ENCODE data around the gene AXDND1. TPM values are rescaled to one million over a fixed set of nuclear protein-coding genes. Genes with fewer than 3 reads are reported as not detected.

Gene AXDND1
- polyA plus RNA-seq, 1 donor (not counting 4 experiments of a cell fraction or from before 2014, with no cell fraction given) = 0.04 TPM

DNA sequence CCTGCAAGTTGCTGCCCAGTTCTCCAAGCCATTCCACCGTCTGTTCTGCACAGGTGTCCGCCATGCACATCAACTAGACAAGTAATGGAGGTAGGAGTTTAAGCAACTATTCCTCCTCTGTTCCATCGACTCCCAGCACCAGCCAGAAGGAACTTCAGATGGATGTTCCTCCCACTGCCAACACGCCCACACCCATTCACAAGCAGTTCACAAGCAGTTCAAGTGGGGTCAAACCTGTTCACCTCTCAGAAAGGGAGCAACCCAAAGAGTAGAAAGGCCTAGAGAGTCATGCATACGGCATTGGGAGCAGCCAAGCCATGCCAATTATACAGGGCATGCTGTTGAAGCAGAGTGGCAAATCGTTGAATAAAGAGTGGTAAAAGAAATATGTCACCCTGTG lies 221.6 kb downstream of the AXDND1 start:
- TF ChIP-seq, protein P1, sequence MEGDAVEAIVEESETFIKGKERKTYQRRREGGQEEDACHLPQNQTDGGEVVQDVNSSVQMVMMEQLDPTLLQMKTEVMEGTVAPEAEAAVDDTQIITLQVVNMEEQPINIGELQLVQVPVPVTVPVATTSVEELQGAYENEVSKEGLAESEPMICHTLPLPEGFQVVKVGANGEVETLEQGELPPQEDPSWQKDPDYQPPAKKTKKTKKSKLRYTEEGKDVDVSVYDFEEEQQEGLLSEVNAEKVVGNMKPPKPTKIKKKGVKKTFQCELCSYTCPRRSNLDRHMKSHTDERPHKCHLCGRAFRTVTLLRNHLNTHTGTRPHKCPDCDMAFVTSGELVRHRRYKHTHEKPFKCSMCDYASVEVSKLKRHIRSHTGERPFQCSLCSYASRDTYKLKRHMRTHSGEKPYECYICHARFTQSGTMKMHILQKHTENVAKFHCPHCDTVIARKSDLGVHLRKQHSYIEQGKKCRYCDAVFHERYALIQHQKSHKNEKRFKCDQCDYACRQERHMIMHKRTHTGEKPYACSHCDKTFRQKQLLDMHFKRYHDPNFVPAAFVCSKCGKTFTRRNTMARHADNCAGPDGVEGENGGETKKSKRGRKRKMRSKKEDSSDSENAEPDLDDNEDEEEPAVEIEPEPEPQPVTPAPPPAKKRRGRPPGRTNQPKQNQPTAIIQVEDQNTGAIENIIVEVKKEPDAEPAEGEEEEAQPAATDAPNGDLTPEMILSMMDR (optimal IDR thresholded peaks at IDR 0.05 in 1 of 3, IDR thresholded peaks at IDR 0.05 in 1 of 3, conservative IDR thresholded peaks at IDR 0.05 in 1 of 3; ENCODE audit: extremely low read depth in 1 of 3, insufficient read depth in 2 of 3, low read length in 3 of 3) = no peak
- TF ChIP-seq EZH2 (IDR thresholded peaks at IDR 0.05; ENCODE audit: low read length) = no peak
- H3K4me3 ChIP-seq (ENCODE audit: control insufficient read depth in 2 of 3, extremely low read depth in 1 of 3, insufficient read depth in 2 of 3, low read depth in 1 of 3, low read length in 3 of 3) = no peak overlapping the region
- no peaks in the 10 kb centered on the region for H3K9me3 ChIP-seq (ENCODE audit: control insufficient read depth, low read depth, low read length)
- no peaks in the 10 kb centered on the region for H3K9me1 ChIP-seq (ENCODE audit: control insufficient read depth, extremely low read depth, insufficient read depth, low read length)
- H4K20me1 ChIP-seq (ENCODE audit: control insufficient read depth, extremely low read depth, insufficient read depth, low read length) = no peaks in the 10 kb centered on the region
- H3K27me3 ChIP-seq (ENCODE audit: control insufficient read depth, extremely low read depth, insufficient read depth, low read length) = peaks cover 35% of the 10 kb centered on the region
- H3K36me3 ChIP-seq (ENCODE audit: control insufficient read depth in 2 of 2, extremely low read depth in 1 of 2, insufficient read depth in 2 of 2, low read length in 2 of 2) = no peaks in the 10 kb centered on the region
- no peak overlapping the region for H3K9ac ChIP-seq (ENCODE audit: control insufficient read depth, extremely low read depth, insufficient read depth, low read length)
- no peak overlapping the region for H3K4me2 ChIP-seq (ENCODE audit: control insufficient read depth, extremely low read depth, insufficient read depth, low read depth, low read length)
- H3K79me2 ChIP-seq (ENCODE audit: control insufficient read depth, insufficient read depth, low read length) = no peaks in the 10 kb centered on the region
- dilution Hi-C loops (cut with MboI; ENCODE audit: extremely low pct_ligation_motif_present, low sequenced_read_pairs) = no loop called here
- no peak overlapping the region for H3K27ac ChIP-seq (ENCODE audit: control insufficient read depth, insufficient read depth, low read length)
- H3K4me1 ChIP-seq (ENCODE audit: control insufficient read depth, extremely low read depth, insufficient read depth, low read length) = no peaks in the 10 kb centered on the region
- H2AFZ ChIP-seq (ENCODE audit: control insufficient read depth, low read length) = no peak overlapping the region
- DNase-seq (ENCODE audit: low read depth, low spot score) (no peak), FAIRE-seq (no peak)

GRCh38 chr1:179588425-179589024 lies 222.8 kb downstream of the AXDND1 start:
- no peak overlapping the region for H3K4me2 ChIP-seq (ENCODE audit: control insufficient read depth, extremely low read depth, insufficient read depth, low read depth, low read length)
- H3K27me3 ChIP-seq (ENCODE audit: control insufficient read depth, extremely low read depth, insufficient read depth, low read length) = peaks cover 47% of the 10 kb centered on the region
- TF ChIP-seq, protein P1 (optimal IDR thresholded peaks at IDR 0.05 in 1 of 3, IDR thresholded peaks at IDR 0.05 in 1 of 3, conservative IDR thresholded peaks at IDR 0.05 in 1 of 3; ENCODE audit: extremely low read depth in 1 of 3, insufficient read depth in 2 of 3, low read length in 3 of 3) = no peak
- no peak for TF ChIP-seq EZH2 (IDR thresholded peaks at IDR 0.05; ENCODE audit: low read length)
- FAIRE-seq = no peak
- no peaks in the 10 kb centered on the region for H4K20me1 ChIP-seq (ENCODE audit: control insufficient read depth, extremely low read depth, insufficient read depth, low read length)
- H3K9ac ChIP-seq (ENCODE audit: control insufficient read depth, extremely low read depth, insufficient read depth, low read length) = no peak overlapping the region
- H3K4me3 ChIP-seq (ENCODE audit: control insufficient read depth in 2 of 3, extremely low read depth in 1 of 3, insufficient read depth in 2 of 3, low read depth in 1 of 3, low read length in 3 of 3) = no peak overlapping the region
- H3K4me1 ChIP-seq (ENCODE audit: control insufficient read depth, extremely low read depth, insufficient read depth, low read length) = no peaks in the 10 kb centered on the region
- H3K9me3 ChIP-seq (ENCODE audit: control insufficient read depth, low read depth, low read length) = no peaks in the 10 kb centered on the region
- no peaks in the 10 kb centered on the region for H3K36me3 ChIP-seq (ENCODE audit: control insufficient read depth in 2 of 2, extremely low read depth in 1 of 2, insufficient read depth in 2 of 2, low read length in 2 of 2)
- DNase-seq (ENCODE audit: low read depth, low spot score) = no peak
- no peak overlapping the region for H2AFZ ChIP-seq (ENCODE audit: control insufficient read depth, low read length)
- dilution Hi-C loops (cut with MboI; ENCODE audit: extremely low pct_ligation_motif_present, low sequenced_read_pairs) = no loop called here
- H3K9me1 ChIP-seq (ENCODE audit: control insufficient read depth, extremely low read depth, insufficient read depth, low read length) = no peaks in the 10 kb centered on the region
- no peaks in the 10 kb centered on the region for H3K79me2 ChIP-seq (ENCODE audit: control insufficient read depth, insufficient read depth, low read length)
- no peak overlapping the region for H3K27ac ChIP-seq (ENCODE audit: control insufficient read depth, insufficient read depth, low read length)

All from keratinocyte (primary cell).